ENCODE data around the gene ITGB2.
A peak's percentile ranks its signal among the peaks of the same experiment; 100 is the strongest.

The ITGB2 gene

DNA sequence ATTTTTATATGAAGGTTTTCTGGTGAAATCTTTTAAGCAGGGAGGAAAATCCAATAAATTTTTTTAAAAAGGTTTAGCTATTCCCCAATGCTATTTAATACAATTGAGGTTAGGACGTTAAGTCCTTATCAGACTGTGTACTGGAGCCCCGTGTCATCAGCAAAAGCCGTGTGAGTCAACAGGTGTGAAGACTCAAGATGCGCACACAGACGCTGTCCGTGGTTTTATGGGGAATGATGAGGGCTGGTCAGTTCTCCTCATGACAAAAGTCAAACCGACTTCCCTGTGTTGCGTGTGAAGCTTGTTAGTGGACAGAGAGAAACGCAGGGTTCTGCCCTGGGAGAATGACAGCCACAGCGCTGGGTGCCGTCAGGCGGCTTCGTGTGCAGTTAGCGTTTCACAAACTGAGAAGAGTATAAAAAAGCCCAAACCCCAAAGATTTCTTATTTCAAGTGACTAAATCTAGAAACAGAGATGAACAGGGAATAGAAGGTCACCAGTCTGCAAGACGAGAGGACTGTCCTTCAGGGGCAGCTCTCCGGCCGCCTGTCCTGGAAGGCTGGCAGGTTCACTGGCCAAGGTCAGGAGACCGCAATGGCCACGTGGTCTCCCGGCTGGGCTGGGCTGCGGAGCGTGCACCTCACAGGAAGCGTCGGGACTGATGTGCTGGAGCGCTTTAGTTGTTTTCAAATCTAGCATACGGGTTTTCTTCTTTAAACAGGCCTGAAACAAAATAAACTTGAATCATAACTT is 69.6 kb downstream of the ITGB2 start:
- TF ChIP-seq TAF1 (IDR thresholded peaks at IDR 0.05; ENCODE audit: borderline replicate concordance, insufficient read depth, low read length), result no peak
- TF ChIP-seq FOXP2 (optimal IDR thresholded peaks at IDR 0.05; ENCODE audit: borderline replicate concordance, extremely low read depth, extremely low read length, insufficient read depth), result no peak
- TF ChIP-seq, protein P1, sequence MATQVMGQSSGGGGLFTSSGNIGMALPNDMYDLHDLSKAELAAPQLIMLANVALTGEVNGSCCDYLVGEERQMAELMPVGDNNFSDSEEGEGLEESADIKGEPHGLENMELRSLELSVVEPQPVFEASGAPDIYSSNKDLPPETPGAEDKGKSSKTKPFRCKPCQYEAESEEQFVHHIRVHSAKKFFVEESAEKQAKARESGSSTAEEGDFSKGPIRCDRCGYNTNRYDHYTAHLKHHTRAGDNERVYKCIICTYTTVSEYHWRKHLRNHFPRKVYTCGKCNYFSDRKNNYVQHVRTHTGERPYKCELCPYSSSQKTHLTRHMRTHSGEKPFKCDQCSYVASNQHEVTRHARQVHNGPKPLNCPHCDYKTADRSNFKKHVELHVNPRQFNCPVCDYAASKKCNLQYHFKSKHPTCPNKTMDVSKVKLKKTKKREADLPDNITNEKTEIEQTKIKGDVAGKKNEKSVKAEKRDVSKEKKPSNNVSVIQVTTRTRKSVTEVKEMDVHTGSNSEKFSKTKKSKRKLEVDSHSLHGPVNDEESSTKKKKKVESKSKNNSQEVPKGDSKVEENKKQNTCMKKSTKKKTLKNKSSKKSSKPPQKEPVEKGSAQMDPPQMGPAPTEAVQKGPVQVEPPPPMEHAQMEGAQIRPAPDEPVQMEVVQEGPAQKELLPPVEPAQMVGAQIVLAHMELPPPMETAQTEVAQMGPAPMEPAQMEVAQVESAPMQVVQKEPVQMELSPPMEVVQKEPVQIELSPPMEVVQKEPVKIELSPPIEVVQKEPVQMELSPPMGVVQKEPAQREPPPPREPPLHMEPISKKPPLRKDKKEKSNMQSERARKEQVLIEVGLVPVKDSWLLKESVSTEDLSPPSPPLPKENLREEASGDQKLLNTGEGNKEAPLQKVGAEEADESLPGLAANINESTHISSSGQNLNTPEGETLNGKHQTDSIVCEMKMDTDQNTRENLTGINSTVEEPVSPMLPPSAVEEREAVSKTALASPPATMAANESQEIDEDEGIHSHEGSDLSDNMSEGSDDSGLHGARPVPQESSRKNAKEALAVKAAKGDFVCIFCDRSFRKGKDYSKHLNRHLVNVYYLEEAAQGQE (IDR thresholded peaks at IDR 0.05; ENCODE audit: insufficient read depth in 1 of 2, low read depth in 2 of 2, low read length in 2 of 2), result 0 out of 4 replicates have a peak, but pooled peaks of 1 of the 2 experiments have one; percentile 19
- TF ChIP-seq POLR2AphosphoS5 (IDR thresholded peaks at IDR 0.05; ENCODE audit: low read depth, low read length), result no peak

DNA sequence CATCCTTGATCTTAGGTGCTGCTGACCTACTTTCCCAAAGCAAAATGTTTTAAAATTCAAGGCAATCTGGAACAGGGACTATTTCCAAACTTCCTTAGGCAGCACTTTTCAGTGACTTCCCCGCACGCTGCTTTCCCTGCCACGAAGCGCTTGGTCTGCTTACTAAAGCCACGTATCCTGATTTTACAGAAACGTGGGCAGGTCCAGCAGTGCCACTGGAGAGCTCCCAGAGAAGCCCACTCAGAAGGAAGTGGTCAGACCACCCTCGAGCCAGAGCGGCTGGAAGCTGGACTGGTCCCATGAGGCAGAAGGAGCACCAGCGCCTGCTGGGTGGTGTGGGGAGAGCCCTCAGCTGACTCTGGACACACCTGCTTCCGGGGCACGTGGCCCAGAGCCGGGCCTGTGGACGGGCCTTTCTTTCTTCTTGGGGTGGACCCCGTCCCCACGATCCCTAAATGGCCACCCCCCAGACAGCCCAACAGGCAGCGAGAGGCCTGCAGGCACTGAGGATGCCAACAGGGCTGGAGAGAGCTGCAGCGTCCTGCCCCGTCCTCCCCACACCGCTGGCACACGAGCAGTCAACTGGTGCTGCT is 70.4 kb downstream of the ITGB2 start:
- no peak for TF ChIP-seq SIN3A (IDR thresholded peaks at IDR 0.05; ENCODE audit: borderline replicate concordance, insufficient read depth, low read length)
- no peak for TF ChIP-seq TAF1 (IDR thresholded peaks at IDR 0.05; ENCODE audit: borderline replicate concordance, insufficient read depth, low read length)
- TF ChIP-seq FOXP2 (optimal IDR thresholded peaks at IDR 0.05; ENCODE audit: borderline replicate concordance, extremely low read depth, extremely low read length, insufficient read depth), result no peak
- TF ChIP-seq POLR2AphosphoS5 (IDR thresholded peaks at IDR 0.05; ENCODE audit: low read depth, low read length), result no peak

DNA sequence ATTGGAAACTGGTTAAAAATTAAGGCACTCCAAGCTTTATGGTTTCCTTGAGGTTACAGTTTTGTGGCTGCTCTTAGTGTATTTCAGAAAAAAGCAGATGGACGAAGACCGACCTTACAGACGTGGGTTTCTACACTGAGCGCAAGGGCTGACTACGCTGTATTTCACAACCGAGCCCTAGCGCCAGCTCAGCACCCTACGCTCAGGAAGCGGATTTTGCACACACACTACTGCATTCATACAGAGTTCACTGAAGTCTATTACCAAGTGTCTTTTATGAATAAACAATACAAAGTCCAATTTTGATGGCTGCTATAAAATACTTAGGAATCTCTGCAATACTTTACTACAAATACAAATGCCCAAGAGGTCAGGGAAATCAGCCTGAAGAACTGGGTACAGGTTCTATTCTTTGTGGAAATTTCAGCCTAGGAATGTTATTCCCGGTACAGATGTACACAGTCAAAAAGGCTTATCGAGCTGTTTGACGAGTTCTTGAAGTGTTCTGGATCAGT is 71.0 kb downstream of the ITGB2 start:
- TF ChIP-seq POLR2AphosphoS5 (IDR thresholded peaks at IDR 0.05; ENCODE audit: low read depth, low read length) (no peak), TAF1 (IDR thresholded peaks at IDR 0.05; ENCODE audit: borderline replicate concordance, insufficient read depth, low read length) (no peak), FOXP2 (optimal IDR thresholded peaks at IDR 0.05; ENCODE audit: borderline replicate concordance, extremely low read depth, extremely low read length, insufficient read depth) (no peak), SIN3A (IDR thresholded peaks at IDR 0.05; ENCODE audit: borderline replicate concordance, insufficient read depth, low read length) (no peak)
- TF ChIP-seq, protein P1 (IDR thresholded peaks at IDR 0.05; ENCODE audit: insufficient read depth in 1 of 2, low read depth in 2 of 2, low read length in 2 of 2), result no peak

DNA sequence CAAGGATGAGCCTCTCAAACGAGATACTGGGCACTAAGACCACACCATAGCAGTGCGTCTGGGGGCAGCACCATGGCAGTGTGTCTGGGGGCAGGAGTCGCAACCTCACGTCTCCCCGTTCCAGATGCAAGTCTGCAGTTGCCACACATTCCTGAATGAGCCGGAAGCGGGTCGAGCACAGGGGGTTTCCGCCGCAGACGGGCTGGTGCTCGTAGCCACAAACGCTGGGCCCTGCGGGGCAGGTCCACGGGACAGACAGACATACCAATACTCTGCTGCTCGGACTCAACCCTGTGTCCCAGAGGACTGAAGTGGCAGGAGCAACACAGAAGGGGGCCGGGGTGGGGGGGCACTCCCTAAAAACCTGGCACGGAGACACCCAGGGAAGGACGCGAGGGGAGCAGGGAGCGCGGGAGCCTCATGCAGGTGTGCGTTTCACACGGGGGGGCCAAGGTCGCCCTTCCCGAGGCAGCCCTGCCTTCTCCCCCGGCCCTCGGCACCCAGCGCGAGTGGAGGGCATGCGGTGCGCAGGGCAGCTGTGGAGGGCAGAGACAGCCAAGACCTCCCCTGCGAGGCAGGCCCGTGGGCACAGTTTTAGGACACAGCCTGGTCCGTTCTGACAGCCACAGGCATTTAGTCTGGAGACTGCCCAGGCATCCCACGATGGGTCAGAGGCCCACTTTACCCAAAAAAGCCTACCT is 71.7 kb downstream of the ITGB2 start:
- TF ChIP-seq POLR2AphosphoS5 (IDR thresholded peaks at IDR 0.05; ENCODE audit: low read depth, low read length) (no peak), TAF1 (IDR thresholded peaks at IDR 0.05; ENCODE audit: borderline replicate concordance, insufficient read depth, low read length) (no peak), FOXP2 (optimal IDR thresholded peaks at IDR 0.05; ENCODE audit: borderline replicate concordance, extremely low read depth, extremely low read length, insufficient read depth) (no peak)
- TF ChIP-seq, protein P1 (IDR thresholded peaks at IDR 0.05; ENCODE audit: insufficient read depth in 1 of 2, low read depth in 2 of 2, low read length in 2 of 2), result no peak

DNA sequence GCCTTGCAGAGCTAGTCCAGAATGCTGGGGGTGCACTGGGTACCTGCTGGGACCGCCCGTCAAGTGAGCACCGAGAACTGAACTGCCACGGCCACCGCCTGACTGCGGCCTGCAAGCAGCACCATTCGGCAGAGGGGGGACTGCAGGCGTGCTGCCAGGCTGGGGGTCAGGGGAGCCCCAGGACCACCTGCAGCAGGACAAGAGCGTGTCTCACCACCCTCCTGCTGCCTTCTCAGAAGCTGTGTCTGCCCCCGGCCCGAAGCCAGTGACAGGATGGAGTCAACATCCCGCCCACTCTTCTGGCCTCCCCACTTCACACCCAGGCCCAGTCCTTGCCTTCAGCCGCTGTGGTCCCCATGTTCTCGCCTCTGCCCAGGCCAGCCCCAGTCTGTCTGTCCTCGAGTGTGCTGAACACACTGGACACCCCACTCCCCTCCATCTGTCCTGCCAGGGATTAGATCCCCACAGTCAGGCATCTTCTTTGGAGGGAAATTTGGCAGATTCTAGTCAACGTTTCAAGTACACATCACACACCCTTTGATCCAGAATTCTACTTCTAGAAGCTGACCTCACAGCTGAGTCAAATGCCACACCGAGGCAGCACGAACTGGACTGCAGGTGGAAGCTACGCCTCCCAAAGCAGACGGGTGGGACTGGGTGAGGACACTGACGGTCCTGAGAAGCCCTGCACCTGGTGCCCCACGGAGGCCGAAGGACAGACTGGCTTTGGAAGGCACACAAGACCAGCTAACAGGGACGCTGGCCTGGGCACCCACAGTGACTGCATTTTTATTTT is 73.2 kb downstream of the ITGB2 start:
- TF ChIP-seq SIN3A (IDR thresholded peaks at IDR 0.05; ENCODE audit: borderline replicate concordance, insufficient read depth, low read length), result no peak
- no peak for TF ChIP-seq POLR2AphosphoS5 (IDR thresholded peaks at IDR 0.05; ENCODE audit: low read depth, low read length)
- TF ChIP-seq, protein P1 (IDR thresholded peaks at IDR 0.05; ENCODE audit: insufficient read depth in 1 of 2, low read depth in 2 of 2, low read length in 2 of 2), result no peak
- no peak for TF ChIP-seq TAF1 (IDR thresholded peaks at IDR 0.05; ENCODE audit: borderline replicate concordance, insufficient read depth, low read length)
- TF ChIP-seq FOXP2 (optimal IDR thresholded peaks at IDR 0.05; ENCODE audit: borderline replicate concordance, extremely low read depth, extremely low read length, insufficient read depth), result no peak

All from PFSK-1 (cell line).